ENCODE results near the gene C9.
A peak's percentile ranks its signal among the peaks of the same experiment; 100 is the strongest.

The C9 gene

DNA sequence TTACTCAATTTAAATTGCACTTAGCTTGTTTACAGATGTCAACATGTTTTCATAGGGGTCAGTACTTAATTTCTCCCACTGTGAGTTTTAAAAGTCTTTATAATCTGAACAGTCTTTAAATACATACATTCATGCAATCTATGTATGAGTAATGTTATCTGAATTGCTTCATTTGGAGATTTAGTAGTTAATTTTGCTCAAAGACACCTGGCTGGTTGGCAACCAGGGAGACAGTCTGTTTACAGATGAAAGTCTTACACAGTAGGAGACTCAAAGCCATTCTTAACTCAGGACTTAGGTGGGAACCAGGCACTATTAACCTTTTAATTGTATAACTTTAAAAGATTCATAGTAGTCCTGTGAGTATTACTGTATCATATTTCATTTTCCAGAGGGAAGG is 31.2 kb upstream of the C9 start:
- TF ChIP-seq, protein P1, sequence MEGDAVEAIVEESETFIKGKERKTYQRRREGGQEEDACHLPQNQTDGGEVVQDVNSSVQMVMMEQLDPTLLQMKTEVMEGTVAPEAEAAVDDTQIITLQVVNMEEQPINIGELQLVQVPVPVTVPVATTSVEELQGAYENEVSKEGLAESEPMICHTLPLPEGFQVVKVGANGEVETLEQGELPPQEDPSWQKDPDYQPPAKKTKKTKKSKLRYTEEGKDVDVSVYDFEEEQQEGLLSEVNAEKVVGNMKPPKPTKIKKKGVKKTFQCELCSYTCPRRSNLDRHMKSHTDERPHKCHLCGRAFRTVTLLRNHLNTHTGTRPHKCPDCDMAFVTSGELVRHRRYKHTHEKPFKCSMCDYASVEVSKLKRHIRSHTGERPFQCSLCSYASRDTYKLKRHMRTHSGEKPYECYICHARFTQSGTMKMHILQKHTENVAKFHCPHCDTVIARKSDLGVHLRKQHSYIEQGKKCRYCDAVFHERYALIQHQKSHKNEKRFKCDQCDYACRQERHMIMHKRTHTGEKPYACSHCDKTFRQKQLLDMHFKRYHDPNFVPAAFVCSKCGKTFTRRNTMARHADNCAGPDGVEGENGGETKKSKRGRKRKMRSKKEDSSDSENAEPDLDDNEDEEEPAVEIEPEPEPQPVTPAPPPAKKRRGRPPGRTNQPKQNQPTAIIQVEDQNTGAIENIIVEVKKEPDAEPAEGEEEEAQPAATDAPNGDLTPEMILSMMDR (IDR thresholded peaks at IDR 0.05; ENCODE audit: low read depth, low read length, missing control alignments), result no peak
- Histone ChIP-seq H3K36me3 (replicated peaks) (peaks cover 39% of the 10 kb centered on the region), H3K4me3 (ENCODE audit: low read depth, low read length) (no peak overlapping the region), H3K27ac (peak overlapping the region; percentile 80), H3K27me3 (replicated peaks) (no peaks in the 10 kb centered on the region)
- DNase-seq, result no peak
- in situ Hi-C loops (cut with HindIII; ENCODE audit: low pct_ligation_motif_present, low sequenced_read_pairs), result loop anchor here (25.0 kb wide), 1 partner anchor 142 kb away; no protein-coding TSS in a partner anchor

DNA sequence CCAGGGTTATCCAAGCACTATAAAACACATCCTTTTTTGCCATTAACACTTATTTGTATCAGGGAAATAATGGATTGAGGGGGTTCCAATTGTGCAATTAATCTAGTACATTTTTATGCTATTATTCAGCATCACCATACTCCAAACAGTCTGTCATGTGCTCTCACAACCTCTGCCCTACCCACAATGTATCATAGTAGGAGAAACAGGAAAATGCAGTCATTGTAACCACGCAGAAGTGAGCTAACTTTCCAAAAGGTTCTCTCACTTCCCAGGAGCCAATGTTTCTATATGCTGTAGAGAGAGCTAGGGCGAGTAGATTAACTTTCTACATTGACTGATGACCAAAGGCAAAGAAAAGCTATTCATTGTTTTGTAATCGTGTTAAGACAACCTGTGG is 30.7 kb upstream of the C9 start:
- Histone ChIP-seq H3K27ac (peak overlapping the region; percentile 80), H3K27me3 (replicated peaks) (no peaks in the 10 kb centered on the region), H3K4me3 (ENCODE audit: low read depth, low read length) (no peak overlapping the region), H3K36me3 (replicated peaks) (peaks cover 45% of the 10 kb centered on the region)
- TF ChIP-seq, protein P1 (IDR thresholded peaks at IDR 0.05; ENCODE audit: low read depth, low read length, missing control alignments), result no peak
- DNase-seq, result peak; percentile 79
- in situ Hi-C loops (cut with HindIII; ENCODE audit: low pct_ligation_motif_present, low sequenced_read_pairs), result loop anchor here (25.0 kb wide), 1 partner anchor 142 kb away; no protein-coding TSS in a partner anchor

DNA sequence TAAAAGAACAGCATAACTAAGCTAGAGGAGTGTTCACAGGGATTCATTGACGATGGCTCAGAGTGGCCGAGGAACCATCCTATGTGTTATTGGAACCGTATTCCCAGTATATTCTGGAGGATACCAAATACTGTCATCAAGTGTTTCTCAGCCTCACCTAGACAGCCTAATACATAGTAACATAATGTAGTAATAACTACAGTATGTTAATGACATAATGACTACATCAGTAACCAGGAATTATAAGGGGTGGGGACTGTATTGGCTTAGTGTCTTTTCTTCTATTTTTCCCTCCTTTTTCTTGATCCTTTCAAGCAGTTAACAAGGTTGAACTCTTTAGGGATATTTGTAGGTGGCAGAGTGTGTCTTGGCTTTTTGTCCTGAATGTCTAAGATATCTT is 26.6 kb upstream of the C9 start:
- in situ Hi-C loops (cut with HindIII; ENCODE audit: low pct_ligation_motif_present, low sequenced_read_pairs), result loop anchor here (25.0 kb wide), 1 partner anchor 146 kb away; no protein-coding TSS in a partner anchor
- no peak for DNase-seq
- Histone ChIP-seq H3K27ac (no peak overlapping the region), H3K36me3 (replicated peaks) (peaks cover 61% of the 10 kb centered on the region), H3K4me3 (ENCODE audit: low read depth, low read length) (no peak overlapping the region), H3K27me3 (replicated peaks) (no peaks in the 10 kb centered on the region)
- TF ChIP-seq, protein P1 (IDR thresholded peaks at IDR 0.05; ENCODE audit: low read depth, low read length, missing control alignments), result no peak

DNA sequence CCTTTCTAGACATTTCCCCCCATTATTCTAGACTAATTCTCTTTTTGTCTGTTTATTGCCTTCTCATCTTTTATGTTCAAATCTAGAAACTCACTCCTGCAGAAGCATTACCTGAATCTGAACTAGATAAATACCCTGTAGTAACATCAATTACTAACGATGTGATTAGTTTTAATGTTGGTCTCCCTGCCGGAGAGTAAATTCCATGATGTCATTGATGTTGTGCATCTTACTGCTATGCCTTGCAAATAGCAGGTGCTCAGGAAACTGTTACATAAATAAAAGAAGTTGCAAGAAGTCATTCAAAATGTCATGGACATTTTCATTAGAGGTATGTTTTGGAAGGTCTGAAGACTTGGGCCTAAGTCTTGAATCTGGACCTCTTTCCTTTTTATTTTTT is 23.0 kb upstream of the C9 start:
- in situ Hi-C loops (cut with HindIII; ENCODE audit: low pct_ligation_motif_present, low sequenced_read_pairs), result loop anchor here (25.0 kb wide), 1 partner anchor 150 kb away; no protein-coding TSS in a partner anchor
- no peak overlapping the region for H3K4me3 ChIP-seq (ENCODE audit: low read depth, low read length)
- peaks cover 50% of the 10 kb centered on the region for H3K36me3 ChIP-seq (replicated peaks)
- H3K27ac ChIP-seq, result no peak overlapping the region
- TF ChIP-seq, protein P1 (IDR thresholded peaks at IDR 0.05; ENCODE audit: low read depth, low read length, missing control alignments), result no peak
- no peak for DNase-seq
- no peaks in the 10 kb centered on the region for H3K27me3 ChIP-seq (replicated peaks)

DNA sequence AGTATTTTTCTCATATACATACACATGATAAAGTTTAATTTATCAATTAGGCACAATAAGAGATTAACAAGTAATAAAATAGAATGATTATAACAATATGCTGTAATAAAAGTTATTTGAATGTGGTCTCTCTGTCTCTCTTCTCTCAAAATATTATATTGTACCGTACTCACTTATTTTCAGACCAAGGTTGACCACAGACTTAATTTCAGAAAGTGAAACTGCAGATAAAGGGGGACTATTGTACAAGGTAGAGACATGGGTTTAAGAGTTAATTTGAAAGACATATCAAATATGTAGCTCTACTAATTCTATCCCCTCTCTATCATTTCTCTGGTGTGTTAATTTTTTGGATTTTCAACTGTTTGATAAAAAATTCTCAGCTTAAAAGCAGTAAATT is 20.0 kb upstream of the C9 start:
- Histone ChIP-seq H3K4me3 (ENCODE audit: low read depth, low read length) (no peak overlapping the region), H3K36me3 (replicated peaks) (peaks cover 53% of the 10 kb centered on the region), H3K27me3 (replicated peaks) (no peaks in the 10 kb centered on the region), H3K27ac (no peak overlapping the region)
- TF ChIP-seq, protein P1 (IDR thresholded peaks at IDR 0.05; ENCODE audit: low read depth, low read length, missing control alignments), result no peak
- in situ Hi-C loops (cut with HindIII; ENCODE audit: low pct_ligation_motif_present, low sequenced_read_pairs), result loop anchor here (25.0 kb wide), 1 partner anchor 153 kb away; no protein-coding TSS in a partner anchor
- DNase-seq, result no peak

DNA sequence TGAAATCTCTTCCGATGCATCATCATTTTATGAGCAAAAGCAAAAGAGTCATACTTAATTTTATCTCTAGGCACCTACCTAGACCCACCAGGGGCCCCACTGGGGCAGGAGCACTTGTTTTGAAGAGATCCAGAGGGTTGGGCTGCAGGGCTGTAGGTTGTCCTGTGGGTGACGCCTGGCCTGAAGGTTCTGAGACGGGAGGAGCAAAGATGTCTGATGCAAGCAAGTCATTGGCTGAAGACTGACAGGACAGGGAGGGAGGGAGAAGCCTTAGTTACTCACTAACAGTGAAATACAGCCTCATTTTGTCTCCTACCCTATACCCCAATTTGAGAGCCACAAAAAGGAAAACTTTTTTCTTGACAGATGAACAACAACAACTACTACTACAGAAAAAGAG is 17.1 kb upstream of the C9 start:
- Histone ChIP-seq H3K27me3 (replicated peaks) (no peaks in the 10 kb centered on the region), H3K27ac (no peak overlapping the region), H3K4me3 (ENCODE audit: low read depth, low read length) (no peak overlapping the region), H3K36me3 (replicated peaks) (peaks cover 54% of the 10 kb centered on the region)
- in situ Hi-C loops (cut with HindIII; ENCODE audit: low pct_ligation_motif_present, low sequenced_read_pairs), result loop anchor here (25.0 kb wide), 1 partner anchor 156 kb away; no protein-coding TSS in a partner anchor
- TF ChIP-seq, protein P1 (IDR thresholded peaks at IDR 0.05; ENCODE audit: low read depth, low read length, missing control alignments), result no peak
- DNase-seq, result no peak
